GM21367 (cell line): Measurements from ENCODE around the gene NDUFS4.
"Not testable (repeated sequence)": the region's sequence is repeated elsewhere in the genome, so short reads cannot be mapped to it uniquely, and the experiment has no call there.

Experiments used
- ATAC-seq: cut with Tn5 transposase; IDR thresholded peaks from one replicate; pipeline ENCODE4 v1.9.1; 2021; ENCODE audit not compliant: unreplicated experiment

The NDUFS4 gene

GRCh38 chr5:53571403-53571802 lies 11.0 kb downstream of the NDUFS4 start:
- ATAC-seq, result no peak

- ATAC-seq, result no peak
Measured at GRCh38 chr5:53575101-53575500, 14.7 kb downstream of the NDUFS4 start.

GRCh38 chr5:53575831-53576230 lies 15.4 kb downstream of the NDUFS4 start:
- no peak for ATAC-seq

GRCh38 chr5:53576674-53577073 lies 16.2 kb downstream of the NDUFS4 start:
- no peak for ATAC-seq

- ATAC-seq, result no peak
Measured at GRCh38 chr5:53578854-53579253, 18.4 kb downstream of the NDUFS4 start.

GRCh38 chr5:53580547-53580946 lies 20.1 kb downstream of the NDUFS4 start:
- ATAC-seq, result no peak

- no peak for ATAC-seq
Measured at GRCh38 chr5:53582225-53582624, 21.8 kb downstream of the NDUFS4 start.

GRCh38 chr5:53590759-53591158 lies 30.3 kb downstream of the NDUFS4 start:
- no peak for ATAC-seq

- no peak for ATAC-seq
Measured at GRCh38 chr5:53594419-53594818, 34.0 kb downstream of the NDUFS4 start.

GRCh38 chr5:53597894-53598293 lies 37.5 kb downstream of the NDUFS4 start:
- ATAC-seq, result no peak

- no peak for ATAC-seq
Measured at GRCh38 chr5:53601570-53601969, 41.1 kb downstream of the NDUFS4 start.

GRCh38 chr5:53603009-53603687 lies 42.7 kb downstream of the NDUFS4 start:
- no peak for ATAC-seq

GRCh38 chr5:53604309-53604708 lies 43.9 kb downstream of the NDUFS4 start:
- ATAC-seq, result no peak

- no peak for ATAC-seq
Measured at GRCh38 chr5:53607886-53608285, 47.4 kb downstream of the NDUFS4 start.

GRCh38 chr5:53608897-53609296 lies 48.5 kb downstream of the NDUFS4 start:
- ATAC-seq, result not testable (repeated sequence)

- no peak for ATAC-seq
Measured at GRCh38 chr5:53613061-53613460, 52.6 kb downstream of the NDUFS4 start.

- no peak for ATAC-seq
Measured at GRCh38 chr5:53613536-53613935, 53.1 kb downstream of the NDUFS4 start.

GRCh38 chr5:53614376-53614885 lies 54.0 kb downstream of the NDUFS4 start:
- ATAC-seq, result no peak

GRCh38 chr5:53616939-53617549 lies 56.6 kb downstream of the NDUFS4 start:
- ATAC-seq, result no peak

GRCh38 chr5:53631251-53631650 lies 70.8 kb downstream of the NDUFS4 start:
- no peak for ATAC-seq

- no peak for ATAC-seq
Measured at GRCh38 chr5:53642061-53642460, 81.6 kb downstream of the NDUFS4 start.

- no peak for ATAC-seq
Measured at GRCh38 chr5:53643445-53643844, 83.0 kb downstream of the NDUFS4 start.

- ATAC-seq, result no peak
Measured at GRCh38 chr5:53645078-53645477, 84.6 kb downstream of the NDUFS4 start.
